ENCODE data around the gene ISYNA1. TPM values are rescaled to one million over a fixed set of nuclear protein-coding genes. Genes with fewer than 3 reads are reported as not detected.

The ISYNA1 gene
- polyA plus RNA-seq, 3 donors = 3.7 TPM; not detected in 2

DNA sequence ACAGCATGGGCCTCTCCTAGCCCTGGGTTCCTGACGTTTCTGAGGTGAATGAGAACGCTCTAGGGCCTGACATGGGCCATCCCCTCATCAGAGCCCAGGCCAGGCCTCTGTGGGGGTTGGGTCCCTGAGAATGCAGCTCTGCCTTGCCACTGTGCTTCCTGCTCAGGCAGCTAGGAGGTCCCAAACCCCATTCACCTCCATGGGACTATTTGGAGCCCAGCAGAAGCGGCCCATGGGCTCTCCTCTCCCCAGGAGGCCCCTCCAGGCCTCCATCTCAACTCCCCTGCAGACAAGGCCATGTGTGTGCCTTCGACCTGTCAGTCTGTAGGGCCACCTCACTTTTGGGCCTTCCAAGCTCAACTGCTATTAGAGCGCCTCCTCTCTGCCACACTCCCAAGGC lies 47.1 kb upstream of the ISYNA1 start:
- H3K36me3 Mint-ChIP-seq = peaks cover 23 to 34% of the 10 kb centered on the region in 2 donors
- no peaks in the 10 kb centered on the region for H3K9me3 Mint-ChIP-seq
- H3K27me3 ChIP-seq (ENCODE audit: control insufficient read depth in 2 of 2, insufficient read depth in 2 of 2, low read length in 2 of 2) = no peaks in the 10 kb centered on the region
- TF ChIP-seq CTCF (IDR thresholded peaks at IDR 0.05) = no peak
- no peaks in the 10 kb centered on the region for H3K9me3 ChIP-seq (replicated peaks in 1 of 2; ENCODE audit: control insufficient read depth in 1 of 2, insufficient read depth in 1 of 2, low read length in 2 of 2)
- H2AFZ ChIP-seq (ENCODE audit: insufficient read depth, low read depth, low read length, poor library complexity, severe bottlenecking) = no peak overlapping the region
- intact Hi-C loops (cut with micrococcal nuclease) = loop anchor here in 1 of 2 donors (5.0 kb wide), 1 partner anchor 37 kb away; the partner anchor contains the start of gene ELL
- peak overlapping the region; percentile 86 to 95 (median 92) for H3K27ac Mint-ChIP-seq
- H3K9ac ChIP-seq (ENCODE audit: insufficient read depth, low read length, poor library complexity, severe bottlenecking) = no peak overlapping the region
- peaks cover 97% of the 10 kb centered on the region for H3K4me1 Mint-ChIP-seq
- H3K4me3 Mint-ChIP-seq = peak overlapping the region in 1 of 2 donors; percentile 33
- no peak for DNase-seq
- H3K27ac ChIP-seq (ENCODE audit: low read depth in 1 of 2, low read length in 2 of 2) = peak overlapping the region; percentile 10 to 97
- H3K27me3 Mint-ChIP-seq (ENCODE audit: low read depth in 3 of 3) = peaks cover 0 to 3% (median 0%) of the 10 kb centered on the region in 3 donors
- H3K36me3 ChIP-seq (replicated peaks in 1 of 2; ENCODE audit: control insufficient read depth in 1 of 2, insufficient read depth in 2 of 2, low read length in 2 of 2) = no peaks in the 10 kb centered on the region
- WGBS (ENCODE audit: insufficient coverage) = 96% methylated on average over 5 of the region's 5 CpGs
- H3K4me2 ChIP-seq (replicated peaks; ENCODE audit: extremely low read depth, low read length, poor library complexity, severe bottlenecking) = no peak overlapping the region
- H3K4me1 ChIP-seq (ENCODE audit: control insufficient read depth in 1 of 2, insufficient read depth in 2 of 2, low read length in 2 of 2) = peaks cover 84 to 97% of the 10 kb centered on the region in 2 donors
- no peak overlapping the region for H3K4me3 ChIP-seq (replicated peaks in 1 of 3; ENCODE audit: low read depth in 2 of 3, low read length in 3 of 3)
- peaks cover 97% of the 10 kb centered on the region for H3K79me2 ChIP-seq (ENCODE audit: insufficient read depth, low read length)
- H4K20me1 ChIP-seq (ENCODE audit: insufficient read depth, low read length) = peaks cover 73% of the 10 kb centered on the region

DNA sequence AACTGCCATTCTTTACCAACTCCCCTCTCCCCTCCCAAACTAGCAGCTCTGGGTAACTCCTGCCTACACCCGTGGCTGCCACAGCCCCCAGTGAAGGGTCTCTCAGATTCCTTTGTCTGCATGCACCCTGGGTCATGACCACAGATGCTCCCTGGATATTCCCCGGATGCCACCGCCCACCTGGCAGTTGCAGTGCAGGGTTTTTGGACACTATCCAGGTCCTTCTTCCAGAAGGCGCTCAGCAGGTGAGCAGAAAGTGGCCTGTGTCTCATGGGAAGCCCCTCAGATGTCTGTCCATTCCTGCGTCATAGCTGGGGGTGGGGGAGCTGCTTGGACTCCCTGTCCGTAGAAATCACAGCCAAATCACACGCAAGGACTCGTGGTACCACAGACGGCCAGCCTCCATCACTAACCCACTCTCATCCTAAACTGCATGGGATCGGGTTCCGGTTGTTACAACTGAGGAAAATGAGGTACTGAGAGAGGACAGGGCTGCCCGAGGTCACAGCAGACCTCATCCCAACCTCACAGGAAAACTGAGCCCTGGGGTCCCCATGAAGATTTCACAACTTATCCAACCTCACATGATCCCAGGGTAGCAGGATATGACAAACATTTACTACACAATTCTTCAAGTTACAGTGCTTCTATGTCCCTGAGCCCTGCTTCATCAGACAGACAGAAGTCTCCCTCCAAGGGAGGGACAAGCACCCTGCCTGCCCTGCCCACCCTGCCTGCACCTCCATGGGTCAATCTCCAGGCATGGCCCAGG lies 45.4 kb upstream of the ISYNA1 start:
- peak; percentile 63 to 82 (median 77) for DNase-seq
- H3K27me3 ChIP-seq (ENCODE audit: control insufficient read depth in 2 of 2, insufficient read depth in 2 of 2, low read length in 2 of 2) = no peaks in the 10 kb centered on the region
- H3K4me3 ChIP-seq (replicated peaks in 1 of 3; ENCODE audit: low read depth in 2 of 3, low read length in 3 of 3) = peak overlapping the region in 1 of 3 experiments; percentile 47
- intact Hi-C loops (cut with micrococcal nuclease) = no loop called here
- H3K36me3 Mint-ChIP-seq = peaks cover 22 to 30% of the 10 kb centered on the region in 2 donors
- H3K4me1 ChIP-seq (ENCODE audit: control insufficient read depth in 1 of 2, insufficient read depth in 2 of 2, low read length in 2 of 2) = peaks cover 96 to 100% of the 10 kb centered on the region in 2 donors
- H2AFZ ChIP-seq (ENCODE audit: insufficient read depth, low read depth, low read length, poor library complexity, severe bottlenecking) = no peak overlapping the region
- peak overlapping the region; percentile 83 to 95 (median 92) for H3K27ac Mint-ChIP-seq
- peaks cover 65% of the 10 kb centered on the region for H4K20me1 ChIP-seq (ENCODE audit: insufficient read depth, low read length)
- H3K4me3 Mint-ChIP-seq = peak overlapping the region in 1 of 2 donors; percentile 16
- H3K9me3 ChIP-seq (replicated peaks in 1 of 2; ENCODE audit: control insufficient read depth in 1 of 2, insufficient read depth in 1 of 2, low read length in 2 of 2) = no peaks in the 10 kb centered on the region
- peaks cover 98% of the 10 kb centered on the region for H3K4me1 Mint-ChIP-seq
- H3K27me3 Mint-ChIP-seq (ENCODE audit: low read depth in 3 of 3) = peaks cover 0 to 3% (median 0%) of the 10 kb centered on the region in 3 donors
- H3K79me2 ChIP-seq (ENCODE audit: insufficient read depth, low read length) = peaks cover 94% of the 10 kb centered on the region
- no peaks in the 10 kb centered on the region for H3K9me3 Mint-ChIP-seq
- no peaks in the 10 kb centered on the region for H3K36me3 ChIP-seq (replicated peaks in 1 of 2; ENCODE audit: control insufficient read depth in 1 of 2, insufficient read depth in 2 of 2, low read length in 2 of 2)
- peak overlapping the region; percentile 47 for H3K4me2 ChIP-seq (replicated peaks; ENCODE audit: extremely low read depth, low read length, poor library complexity, severe bottlenecking)
- H3K27ac ChIP-seq (ENCODE audit: low read depth in 1 of 2, low read length in 2 of 2) = peak overlapping the region; percentile 49 to 97
- H3K9ac ChIP-seq (ENCODE audit: insufficient read depth, low read length, poor library complexity, severe bottlenecking) = peak overlapping the region; percentile 37
- TF ChIP-seq CTCF (IDR thresholded peaks at IDR 0.05) = no peak
- WGBS (ENCODE audit: insufficient coverage) = 64% methylated on average over 5 of the region's 12 CpGs
